Measurements from ENCODE around the gene DPF3. TPM values are rescaled to one million over a fixed set of nuclear protein-coding genes. Genes with fewer than 3 reads are reported as not detected.

DPF3 gene
- total RNA-seq = 6.1 and 6.2 TPM in 2 replicates

DNA sequence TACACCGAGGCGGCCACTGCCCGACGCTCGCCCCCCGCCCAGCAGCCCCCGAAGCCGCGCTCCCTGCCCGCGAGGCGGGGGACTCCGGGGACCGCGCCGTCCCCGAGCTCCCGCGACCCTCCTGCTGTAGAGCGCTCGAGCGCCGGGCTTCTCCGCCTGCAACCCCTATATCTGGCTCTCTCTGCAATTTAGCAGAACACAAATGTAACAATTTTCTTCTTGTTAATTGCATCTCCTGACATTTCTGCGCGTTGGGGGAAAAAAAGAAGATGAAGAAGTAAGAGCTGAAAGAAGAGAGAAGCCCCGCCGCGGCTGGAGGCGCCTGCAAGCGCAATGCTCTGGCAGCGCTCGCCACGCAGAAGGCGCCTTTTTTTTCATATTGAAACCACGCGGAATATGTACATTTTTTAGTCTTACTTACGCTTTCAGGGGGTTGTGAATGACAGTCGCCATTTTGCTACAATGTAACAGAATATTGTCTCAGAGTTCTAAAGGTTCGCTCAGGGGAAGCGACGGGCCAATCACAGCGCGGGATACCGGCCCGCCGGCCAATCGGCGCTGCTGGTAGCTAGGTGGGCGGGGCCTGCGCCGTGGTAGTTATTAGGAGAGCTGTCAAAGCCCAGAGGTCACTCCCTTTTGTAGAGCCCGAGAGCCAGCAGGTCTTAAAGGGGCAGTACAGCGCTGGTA lies at the start of gene DPF3:
Gene DPF3 (minus strand): TSS at position 466 of the 687 bp plus-strand sequence. CDS start 13 bp downstream, at position 453.

DNA sequence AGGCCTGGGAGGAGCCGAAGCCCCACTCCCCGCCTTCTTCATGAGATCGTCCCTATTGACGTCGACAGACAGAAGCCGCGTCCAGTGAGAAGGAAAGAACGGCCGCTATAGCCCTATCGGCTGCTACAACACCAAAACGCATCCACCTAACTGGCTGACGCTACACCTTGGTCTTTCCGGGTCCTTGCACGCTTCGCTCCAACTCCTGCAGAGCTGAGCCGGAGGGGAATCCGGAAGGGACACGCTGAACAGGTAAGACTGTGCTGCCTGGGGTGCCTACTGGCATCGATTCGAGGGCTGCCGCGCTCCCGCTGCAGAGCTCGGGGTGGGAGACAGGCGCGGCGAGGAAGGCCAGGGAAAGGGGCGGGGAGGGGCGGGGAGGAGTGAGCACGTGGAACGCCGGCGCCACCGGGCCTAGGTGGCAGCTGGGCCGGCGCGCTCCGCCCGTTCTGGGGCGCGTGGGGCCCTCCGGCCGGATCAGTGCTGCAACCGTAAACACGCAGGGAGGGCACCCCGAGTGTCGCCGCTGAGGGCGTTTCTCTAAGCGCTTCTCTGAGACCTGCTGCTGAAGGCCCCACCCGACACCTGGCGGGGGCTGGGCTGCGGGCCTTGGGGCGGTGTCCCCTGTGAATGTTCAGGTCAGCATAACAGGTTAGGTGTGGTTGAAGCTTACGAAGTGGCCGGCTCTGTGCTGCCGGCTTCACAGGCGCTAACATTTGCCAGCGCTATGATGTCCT lies 32.6 kb upstream of the DPF3 start, which contains the start of gene DCAF4:
Gene DCAF4 (plus strand): TSS at position 173 of the 737 bp plus-strand sequence. CDS start 11,515 bp downstream, outside the sequence.

Other genes with a start within 250 kb of the DPF3 start
- gene DCAF4, start 32.4 kb upstream of the DPF3 start, total RNA-seq = 7.9 and 25.7 TPM in 2 replicates
- gene ZFYVE1, start 133.0 kb upstream of the DPF3 start, total RNA-seq = 10.4 and 13.0 TPM in 2 replicates
- 28.5 and 41.6 TPM in 2 replicates for gene RBM25, start 164.4 kb upstream of the DPF3 start, total RNA-seq
- 61.9 and 66.0 TPM in 2 replicates for gene PSEN1, start 242.4 kb upstream of the DPF3 start, total RNA-seq

Measured in regular cardiac myocyte (primary cell).